GM19099 (cell line): ENCODE data around the gene ATP10A.

ENCODE experiments used
- POLR2A ChIP-seq: IDR thresholded peaks from 3 replicates; pipeline ENCODE4 v1.6.1; 2011; ENCODE audit warnings: low read depth; ENCODE audit not compliant: insufficient read length; ENCODE audit errors: extremely low read depth

ATP10A gene

GRCh38 chr15:25727116-25727515 is 136.0 kb downstream of the ATP10A start:
- no peak for TF ChIP-seq POLR2A

- no peak for TF ChIP-seq POLR2A
Observed at GRCh38 chr15:25725758-25726157, 137.4 kb downstream of the ATP10A start.

GRCh38 chr15:25724899-25725298 is 138.2 kb downstream of the ATP10A start:
- TF ChIP-seq POLR2A, result no peak

- TF ChIP-seq POLR2A, result no peak
Observed at GRCh38 chr15:25721605-25721955, 141.5 kb downstream of the ATP10A start.

GRCh38 chr15:25719101-25719985 is 143.8 kb downstream of the ATP10A start:
- TF ChIP-seq POLR2A, result no peak

GRCh38 chr15:25718597-25718996 is 144.5 kb downstream of the ATP10A start:
- TF ChIP-seq POLR2A, result no peak

GRCh38 chr15:25718169-25718536 is 145.0 kb downstream of the ATP10A start:
- TF ChIP-seq POLR2A, result no peak

- no peak for TF ChIP-seq POLR2A
Observed at GRCh38 chr15:25717457-25718168, 145.5 kb downstream of the ATP10A start.

GRCh38 chr15:25717127-25717456 is 146.0 kb downstream of the ATP10A start:
- TF ChIP-seq POLR2A, result no peak

- no peak for TF ChIP-seq POLR2A
Observed at GRCh38 chr15:25716414-25717126, 146.6 kb downstream of the ATP10A start.

- TF ChIP-seq POLR2A, result no peak
Observed at GRCh38 chr15:25715536-25716413, 147.4 kb downstream of the ATP10A start.

GRCh38 chr15:25714538-25714840 is 148.6 kb downstream of the ATP10A start:
- no peak for TF ChIP-seq POLR2A

- no peak for TF ChIP-seq POLR2A
Observed at GRCh38 chr15:25713736-25714537, 149.2 kb downstream of the ATP10A start.

GRCh38 chr15:25712961-25713355 is 150.2 kb downstream of the ATP10A start:
- no peak for TF ChIP-seq POLR2A
